PC-9 (cell line): ENCODE data around the gene GABARAP. TPM values are rescaled to one million over a fixed set of nuclear protein-coding genes. Genes with fewer than 3 reads are reported as not detected.

ENCODE experiments used
- BruUV-seq: library from RNA; stranded (reverse); fragments of 400-500 nt; replicated peaks from 2 replicates; lab custom pipeline; 2021; lab: Mats Ljungman, UMichigan
- CTCF ChIA-PET: fragments of 300-600 bp; sonication (Branson Sonifier 250); formaldehyde crosslinking; loops from one replicate; lab custom pipeline; 2022; ENCODE audit warnings: antibody characterized with exemption; lab: Charles Lee
- POLR2A ChIA-PET: fragments of 300-600 bp; sonication (Branson Sonifier 250); formaldehyde crosslinking; loops from one replicate; lab custom pipeline; 2022; ENCODE audit warnings: antibody characterized with exemption; ENCODE audit not compliant: unreplicated experiment; lab: Charles Lee
- DNase-seq, 2 experiments: peaks; one replicate each; pipeline versions ENCODE4 v3.0.0 to v3.0.0-alpha.2; 2015 to 2022; ENCODE audit warnings: mixed read lengths in 1 of 2
- H2AFZ ChIP-seq: fragments of 200-600 bp; sonication (generic); 2 replicates; pipeline ENCODE4 v1.8.1; 2017; ENCODE audit warnings: antibody characterized with exemption
- H3F3A ChIP-seq: fragments of 200-600 bp; sonication (generic); 2 replicates; pipeline ENCODE4 v1.8.1; 2017; ENCODE audit warnings: antibody characterized with exemption, mild to moderate bottlenecking, low read depth; ENCODE audit not compliant: insufficient read depth
- H3K27ac ChIP-seq: fragments of 200-600 bp; sonication (generic); 2 replicates; pipeline ENCODE4 v1.6.1; 2016; ENCODE audit warnings: mixed run types
- H3K27me3 ChIP-seq: fragments of 200-600 bp; sonication (generic); 2 replicates; pipeline ENCODE4 v1.6.1; 2016; ENCODE audit warnings: low read depth, mixed run types; ENCODE audit not compliant: insufficient read depth
- H3K36me3 ChIP-seq: fragments of 200-600 bp; sonication (generic); 2 replicates; pipeline ENCODE4 v1.6.1; 2016; ENCODE audit warnings: low read depth, mixed run types
- H3K4me1 ChIP-seq: fragments of 200-600 bp; sonication (generic); replicated peaks from 2 replicates; pipeline ENCODE4 v1.6.1; 2016; ENCODE audit warnings: mixed run types; ENCODE audit not compliant: insufficient read depth
- H3K4me2 ChIP-seq: fragments of 200-600 bp; sonication (generic); 2 replicates; pipeline ENCODE4 v1.6.1; 2017; ENCODE audit warnings: mixed run types
- H3K4me3 ChIP-seq: fragments of 200-600 bp; sonication (generic); 2 replicates; pipeline ENCODE4 v1.6.1; 2016; ENCODE audit warnings: mixed run types
- H3K79me2 ChIP-seq: fragments of 200-600 bp; sonication (generic); 2 replicates; pipeline ENCODE4 v1.6.1; 2017; ENCODE audit warnings: low read depth, mixed run types
- H3K9me2 ChIP-seq: fragments of 200-600 bp; sonication (generic); 2 replicates; pipeline ENCODE4 v1.8.1; 2017; ENCODE audit warnings: mild to moderate bottlenecking; ENCODE audit not compliant: insufficient read depth
- H3K9me3 ChIP-seq: fragments of 200-600 bp; sonication (generic); 2 replicates; pipeline ENCODE4 v1.8.1; 2016; ENCODE audit warnings: low read depth; ENCODE audit not compliant: insufficient read depth
- H4K20me1 ChIP-seq: fragments of 200-600 bp; sonication (generic); 2 replicates; pipeline ENCODE4 v1.8.1; 2017; ENCODE audit not compliant: insufficient read depth
- EZH2 ChIP-seq: fragments of 200-600 bp; sonication (generic); IDR thresholded peaks from 2 replicates; pipeline ENCODE4 v1.8.0; 2017; ENCODE audit warnings: antibody characterized with exemption, low read depth
- intact Hi-C: fragments of 100-400 bp; cut with micrococcal nuclease; formaldehyde crosslinking; loops from one replicate; pipeline ENCODE4 v1.10.0; 2022; ENCODE audit not compliant: unreplicated experiment
- total RNA-seq: library from RNA; stranded (reverse); gene quantifications from 2 replicates; pipeline ENCODE4 v1.2.3, GENCODE V29; 2021
- TF ChIP-seq, protein P1 (sequence below): fragments of 200-600 bp; sonication (generic); conservative IDR thresholded peaks from 2 replicates; pipeline ENCODE4 v1.6.1; 2017; ENCODE audit warnings: mixed run types, antibody characterized with exemption, mild to moderate bottlenecking, moderate library complexity

The GABARAP gene
- total RNA-seq, 1 experiment from 2014 or later = 424 TPM

- H3K4me1 ChIP-seq = peaks cover 37% of the 10 kb centered on the region
- peak in 1 of 2 experiments; percentile 82 for DNase-seq
- no peaks in the 10 kb centered on the region for H3K9me3 ChIP-seq
- H3K4me2 ChIP-seq = peak overlapping the region; percentile 70
- H3K27ac ChIP-seq = peak overlapping the region; percentile 80
- ChIA-PET CTCF (interaction anchor here (0.7 to 1.2 kb wide), 2 partner anchors 166 to 192 kb away, joined by 8 read pairs; partner anchors contain the start of gene TMEM256), POLR2A (interaction anchor here (0.5 to 0.7 kb wide), 4 partner anchors 20 to 759 kb away, joined by 3 to 10 read pairs (median 4); no protein-coding TSS in a partner anchor)
- H3K4me3 ChIP-seq = peak overlapping the region; percentile 93
- intact Hi-C loops = loop anchor here (2.0 kb wide), 1 partner anchor 15 kb away; the partner anchor contains the start of gene ELP5
- H3K79me2 ChIP-seq = peaks cover 73% of the 10 kb centered on the region
- no peaks in the 10 kb centered on the region for H3K27me3 ChIP-seq
- TF ChIP-seq, protein P1, sequence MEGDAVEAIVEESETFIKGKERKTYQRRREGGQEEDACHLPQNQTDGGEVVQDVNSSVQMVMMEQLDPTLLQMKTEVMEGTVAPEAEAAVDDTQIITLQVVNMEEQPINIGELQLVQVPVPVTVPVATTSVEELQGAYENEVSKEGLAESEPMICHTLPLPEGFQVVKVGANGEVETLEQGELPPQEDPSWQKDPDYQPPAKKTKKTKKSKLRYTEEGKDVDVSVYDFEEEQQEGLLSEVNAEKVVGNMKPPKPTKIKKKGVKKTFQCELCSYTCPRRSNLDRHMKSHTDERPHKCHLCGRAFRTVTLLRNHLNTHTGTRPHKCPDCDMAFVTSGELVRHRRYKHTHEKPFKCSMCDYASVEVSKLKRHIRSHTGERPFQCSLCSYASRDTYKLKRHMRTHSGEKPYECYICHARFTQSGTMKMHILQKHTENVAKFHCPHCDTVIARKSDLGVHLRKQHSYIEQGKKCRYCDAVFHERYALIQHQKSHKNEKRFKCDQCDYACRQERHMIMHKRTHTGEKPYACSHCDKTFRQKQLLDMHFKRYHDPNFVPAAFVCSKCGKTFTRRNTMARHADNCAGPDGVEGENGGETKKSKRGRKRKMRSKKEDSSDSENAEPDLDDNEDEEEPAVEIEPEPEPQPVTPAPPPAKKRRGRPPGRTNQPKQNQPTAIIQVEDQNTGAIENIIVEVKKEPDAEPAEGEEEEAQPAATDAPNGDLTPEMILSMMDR = no peak
- TF ChIP-seq EZH2 = no peak
- H3F3A ChIP-seq = peaks cover 60% of the 10 kb centered on the region
- no TSS peak for BruUV-seq
- H3K36me3 ChIP-seq = peaks cover 32% of the 10 kb centered on the region
- peaks cover 11% of the 10 kb centered on the region for H4K20me1 ChIP-seq
- H2AFZ ChIP-seq = no peak overlapping the region
- no peaks in the 10 kb centered on the region for H3K9me2 ChIP-seq
Observed at GRCh38 chr17:7237761-7238419, 4.4 kb downstream of the GABARAP start.

- ChIA-PET POLR2A (interaction anchor here (0.5 to 0.7 kb wide), 3 partner anchors 20 to 758 kb away, joined by 3 to 4 read pairs (median 3); no protein-coding TSS in a partner anchor), CTCF (no interaction called here)
- H3K9me2 ChIP-seq = no peaks in the 10 kb centered on the region
- H3K9me3 ChIP-seq = no peaks in the 10 kb centered on the region
- peak overlapping the region; percentile 80 for H3K27ac ChIP-seq
- peak overlapping the region; percentile 70 for H3K4me2 ChIP-seq
- no TSS peak for BruUV-seq
- DNase-seq = no peak
- peaks cover 56% of the 10 kb centered on the region for H3F3A ChIP-seq
- H3K36me3 ChIP-seq = peaks cover 32% of the 10 kb centered on the region
- intact Hi-C loops = no loop called here
- H2AFZ ChIP-seq = no peak overlapping the region
- H3K27me3 ChIP-seq = no peaks in the 10 kb centered on the region
- peaks cover 43% of the 10 kb centered on the region for H3K4me1 ChIP-seq
- TF ChIP-seq, protein P1 = no peak
- no peak for TF ChIP-seq EZH2
- H3K79me2 ChIP-seq = peaks cover 79% of the 10 kb centered on the region
- peaks cover 15% of the 10 kb centered on the region for H4K20me1 ChIP-seq
- H3K4me3 ChIP-seq = peak overlapping the region; percentile 93
Observed at GRCh38 chr17:7237266-7237760, 4.9 kb downstream of the GABARAP start.

- Histone ChIP-seq H2AFZ (no peak overlapping the region), H3K9me2 (no peaks in the 10 kb centered on the region), H3K4me2 (peak overlapping the region; percentile 70), H3K27ac (peak overlapping the region; percentile 80), H3K36me3 (peaks cover 32% of the 10 kb centered on the region), H3K4me3 (no peak overlapping the region; the same call in 1 of the 2 replicates), H3K9me3 (no peaks in the 10 kb centered on the region), H3F3A (peaks cover 53% of the 10 kb centered on the region), H3K27me3 (no peaks in the 10 kb centered on the region), H4K20me1 (peaks cover 20% of the 10 kb centered on the region), H3K4me1 (peaks cover 48% of the 10 kb centered on the region), H3K79me2 (peaks cover 81% of the 10 kb centered on the region)
- TF ChIP-seq, protein P1 = no peak
- no peak for TF ChIP-seq EZH2
- BruUV-seq = no TSS peak
- intact Hi-C loops = no loop called here
- ChIA-PET POLR2A (no interaction called here), CTCF (no interaction called here)
- no peak for DNase-seq
Observed at GRCh38 chr17:7236808-7237207, 5.4 kb downstream of the GABARAP start.
